ENCODE results near the gene TCF12.

GRCh38 chr15:56919609-56920366 is 1.3 kb downstream of the TCF12 start:
- TF ChIP-seq, protein P1, sequence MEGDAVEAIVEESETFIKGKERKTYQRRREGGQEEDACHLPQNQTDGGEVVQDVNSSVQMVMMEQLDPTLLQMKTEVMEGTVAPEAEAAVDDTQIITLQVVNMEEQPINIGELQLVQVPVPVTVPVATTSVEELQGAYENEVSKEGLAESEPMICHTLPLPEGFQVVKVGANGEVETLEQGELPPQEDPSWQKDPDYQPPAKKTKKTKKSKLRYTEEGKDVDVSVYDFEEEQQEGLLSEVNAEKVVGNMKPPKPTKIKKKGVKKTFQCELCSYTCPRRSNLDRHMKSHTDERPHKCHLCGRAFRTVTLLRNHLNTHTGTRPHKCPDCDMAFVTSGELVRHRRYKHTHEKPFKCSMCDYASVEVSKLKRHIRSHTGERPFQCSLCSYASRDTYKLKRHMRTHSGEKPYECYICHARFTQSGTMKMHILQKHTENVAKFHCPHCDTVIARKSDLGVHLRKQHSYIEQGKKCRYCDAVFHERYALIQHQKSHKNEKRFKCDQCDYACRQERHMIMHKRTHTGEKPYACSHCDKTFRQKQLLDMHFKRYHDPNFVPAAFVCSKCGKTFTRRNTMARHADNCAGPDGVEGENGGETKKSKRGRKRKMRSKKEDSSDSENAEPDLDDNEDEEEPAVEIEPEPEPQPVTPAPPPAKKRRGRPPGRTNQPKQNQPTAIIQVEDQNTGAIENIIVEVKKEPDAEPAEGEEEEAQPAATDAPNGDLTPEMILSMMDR (IDR thresholded peaks at IDR 0.05; ENCODE audit: insufficient read depth, low read depth, low read length), result no peak
- TF ChIP-seq EZH2 (IDR thresholded peaks at IDR 0.05; ENCODE audit: insufficient read depth, low read length), result no peak
